LHCN-M2 (cell line): ENCODE results near the gene TMEM217. TPM values are rescaled to one million over a fixed set of nuclear protein-coding genes. Genes with fewer than 3 reads are reported as not detected.

Experiments used
- DNase-seq: peaks from one replicate; pipeline ENCODE4 v3.0.0-alpha.2; 2012; ENCODE audit warnings: low read depth
- total RNA-seq: library from RNA; depleted of rRNA; stranded (reverse); fragments of >200 nt; gene quantifications from 2 replicates; pipeline ENCODE4 v1.2.3, GENCODE V29; 2014

Gene TMEM217
- total RNA-seq, 1 experiment from 2014 or later: 0.40 TPM

DNA sequence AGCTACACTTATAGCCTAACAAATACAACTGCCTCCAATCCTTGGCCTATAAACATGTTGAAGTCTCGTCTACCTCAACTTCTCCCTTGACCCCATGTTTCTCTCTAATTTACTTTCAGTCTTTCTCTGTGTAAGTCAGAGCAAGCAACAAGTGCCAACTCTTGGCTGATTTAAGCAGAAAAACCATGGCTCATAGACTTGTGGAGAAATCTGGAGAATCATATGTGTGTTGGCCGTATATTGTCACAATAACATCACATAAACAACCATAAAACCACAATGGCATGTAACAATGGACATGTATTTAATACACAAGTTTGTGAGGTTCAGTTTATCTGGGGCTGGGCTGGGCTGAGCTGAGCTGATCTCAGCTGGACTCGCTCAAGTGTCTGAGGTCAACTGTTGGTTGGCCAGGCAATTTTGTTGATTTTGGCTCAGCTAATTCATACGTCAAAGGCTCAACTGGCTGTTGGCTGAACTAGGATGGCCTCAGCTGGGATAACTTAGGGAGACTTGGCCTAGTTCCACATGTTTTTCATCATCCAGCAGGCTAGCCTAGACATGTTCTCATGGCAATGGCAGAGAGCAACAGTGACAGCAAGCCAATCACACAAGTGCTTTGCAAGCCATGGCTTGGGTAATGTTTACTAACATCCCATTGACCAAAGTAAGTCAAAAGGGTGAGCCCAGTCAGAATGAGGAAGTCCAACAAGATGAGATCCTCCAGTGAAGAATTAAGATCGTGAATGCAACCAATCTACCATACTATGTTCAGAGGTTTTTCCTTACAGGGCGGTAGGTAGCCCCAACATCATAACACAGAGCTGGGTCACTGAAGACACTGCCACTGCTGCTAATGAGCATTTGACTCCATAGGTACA is 13.3 kb downstream of the TMEM217 start:
- DNase-seq: peak; percentile 100

DNA sequence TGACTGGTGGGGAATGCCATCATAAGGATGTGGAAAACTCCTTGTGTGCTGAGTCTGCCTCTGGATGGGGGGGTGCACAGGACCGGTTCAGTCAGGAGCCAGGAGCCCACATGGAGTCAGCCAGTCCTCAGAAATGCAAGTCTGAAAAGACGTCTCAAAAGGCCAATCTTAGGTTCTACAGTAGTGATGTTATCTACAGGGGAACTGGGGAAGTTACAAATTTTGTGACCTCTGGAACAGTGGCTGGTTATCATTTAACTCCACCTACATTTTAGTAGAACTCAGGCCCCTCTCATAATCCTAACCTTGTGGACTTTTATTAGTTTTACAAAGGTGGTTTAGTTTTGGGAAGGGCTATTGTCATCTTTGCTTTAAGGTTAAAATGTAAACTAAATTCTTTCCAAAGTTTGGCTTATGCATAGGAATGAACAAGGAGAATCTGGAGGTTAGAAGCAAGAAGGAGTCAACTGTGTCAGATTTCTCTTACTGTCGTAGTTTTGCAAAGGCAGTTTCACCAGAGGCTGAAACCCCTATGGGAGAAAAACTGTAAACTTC is 14.1 kb downstream of the TMEM217 start:
- no peak for DNase-seq

DNA sequence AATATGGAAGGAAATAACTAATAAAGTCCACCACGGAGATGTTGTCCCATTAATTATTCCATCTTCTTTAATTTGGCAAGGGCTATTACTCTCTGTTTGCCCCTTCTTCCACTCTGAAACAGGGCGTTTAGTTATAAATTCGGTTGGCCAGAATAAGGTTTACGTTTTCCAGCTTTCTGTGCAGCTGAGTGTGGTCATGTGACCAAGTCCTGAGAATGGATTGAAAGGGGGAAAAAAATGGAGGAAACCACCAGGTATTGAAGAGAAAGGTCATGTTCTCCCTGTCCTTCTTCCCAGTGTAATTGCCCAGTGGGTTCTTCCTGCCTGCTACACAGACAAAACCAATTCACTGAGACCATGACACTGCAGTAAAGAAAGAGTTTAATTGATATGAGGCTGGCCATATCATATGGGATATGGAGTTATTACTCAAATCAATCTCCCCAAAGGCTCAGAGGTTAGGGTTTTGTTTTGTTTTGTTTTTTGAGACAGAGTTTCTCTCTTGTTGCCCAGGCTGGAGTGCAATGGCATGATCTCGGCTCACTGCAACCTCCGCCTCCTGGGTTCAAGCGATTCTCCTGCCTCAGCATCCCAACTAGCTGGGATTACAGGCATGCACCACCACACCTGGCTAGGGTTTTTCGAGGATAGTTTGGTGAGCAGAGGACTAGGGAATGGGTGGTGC is 14.7 kb downstream of the TMEM217 start:
- no peak for DNase-seq

DNA sequence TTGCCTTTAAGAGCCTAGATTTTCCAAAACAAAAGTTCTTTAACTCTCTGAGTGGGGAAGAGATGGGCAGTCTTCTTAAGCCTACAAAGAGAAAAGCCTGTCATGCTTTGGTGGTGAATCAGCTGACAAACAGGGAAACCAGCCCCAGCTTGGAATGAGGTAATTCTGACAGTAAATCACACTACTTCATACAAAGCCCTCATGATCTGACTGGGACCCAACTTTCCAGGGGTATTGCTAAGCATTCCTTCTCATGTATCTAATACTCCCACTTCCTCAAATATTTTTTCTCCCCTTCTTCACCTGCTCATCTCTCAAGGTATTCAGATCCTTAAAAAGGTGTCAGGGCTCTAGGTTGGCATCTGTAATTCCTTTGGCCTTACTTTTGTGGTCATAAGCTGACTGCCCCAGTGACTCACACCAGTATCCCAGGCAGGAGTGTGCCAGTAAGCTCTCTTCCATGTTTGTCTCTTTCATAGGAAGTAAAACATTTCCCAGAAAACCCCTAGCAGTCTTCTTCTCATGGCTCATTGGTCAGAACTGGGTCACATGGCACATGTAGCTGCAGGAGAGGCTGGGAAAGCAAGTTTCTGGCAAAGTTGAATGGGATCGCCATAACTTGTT is 15.4 kb downstream of the TMEM217 start:
- DNase-seq: peak; percentile 97

DNA sequence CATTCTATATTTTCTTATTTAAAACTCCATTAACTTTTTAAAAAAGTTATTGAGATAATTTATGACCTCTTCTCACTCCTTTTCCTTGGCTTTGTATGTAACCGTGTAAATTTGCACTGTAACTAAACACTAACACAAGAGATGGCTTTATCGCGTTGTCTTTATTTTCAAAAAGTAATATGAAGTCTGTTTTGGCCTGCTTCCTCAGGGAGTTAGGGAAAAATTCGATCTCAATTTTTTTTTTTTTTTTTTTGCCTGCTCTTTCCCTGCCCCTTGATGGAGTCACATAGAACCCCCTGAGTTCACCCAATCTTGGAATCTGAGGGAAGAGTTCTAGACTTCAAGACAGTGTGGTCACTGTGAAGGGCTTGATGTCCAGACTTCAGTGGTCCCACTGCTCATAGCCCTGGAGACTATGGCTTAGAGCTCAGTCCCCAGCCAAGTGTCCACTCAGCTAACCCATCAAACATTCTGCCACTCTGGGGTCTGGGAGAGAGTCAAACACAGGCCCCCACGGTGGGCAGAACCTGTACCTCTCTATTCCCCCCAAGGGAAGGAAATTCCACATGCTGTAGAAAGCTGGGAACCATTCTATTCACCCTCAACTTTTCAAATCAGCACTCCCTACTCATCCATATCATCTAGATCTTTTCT is 16.0 kb downstream of the TMEM217 start:
- no peak for DNase-seq

DNA sequence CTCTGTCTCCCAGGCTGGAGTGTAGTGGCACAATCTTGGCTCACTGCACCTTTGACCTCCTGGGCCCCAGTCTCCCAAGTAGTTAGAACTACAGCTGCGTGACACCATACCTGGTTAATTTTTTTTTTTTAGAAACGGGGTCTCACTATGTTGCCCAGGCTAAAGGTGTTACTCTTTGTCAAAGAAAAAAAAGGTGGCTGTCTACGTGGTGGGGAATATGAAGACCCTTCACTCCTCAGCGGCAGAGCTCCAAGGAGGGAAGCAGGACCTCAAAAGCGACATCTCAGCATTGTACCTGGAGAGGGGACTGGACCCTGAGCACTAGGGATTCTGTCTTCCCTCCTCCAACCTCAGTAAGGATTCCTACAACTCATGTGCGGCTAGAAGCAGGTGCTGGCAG is 16.8 kb downstream of the TMEM217 start:
- DNase-seq: no peak

DNA sequence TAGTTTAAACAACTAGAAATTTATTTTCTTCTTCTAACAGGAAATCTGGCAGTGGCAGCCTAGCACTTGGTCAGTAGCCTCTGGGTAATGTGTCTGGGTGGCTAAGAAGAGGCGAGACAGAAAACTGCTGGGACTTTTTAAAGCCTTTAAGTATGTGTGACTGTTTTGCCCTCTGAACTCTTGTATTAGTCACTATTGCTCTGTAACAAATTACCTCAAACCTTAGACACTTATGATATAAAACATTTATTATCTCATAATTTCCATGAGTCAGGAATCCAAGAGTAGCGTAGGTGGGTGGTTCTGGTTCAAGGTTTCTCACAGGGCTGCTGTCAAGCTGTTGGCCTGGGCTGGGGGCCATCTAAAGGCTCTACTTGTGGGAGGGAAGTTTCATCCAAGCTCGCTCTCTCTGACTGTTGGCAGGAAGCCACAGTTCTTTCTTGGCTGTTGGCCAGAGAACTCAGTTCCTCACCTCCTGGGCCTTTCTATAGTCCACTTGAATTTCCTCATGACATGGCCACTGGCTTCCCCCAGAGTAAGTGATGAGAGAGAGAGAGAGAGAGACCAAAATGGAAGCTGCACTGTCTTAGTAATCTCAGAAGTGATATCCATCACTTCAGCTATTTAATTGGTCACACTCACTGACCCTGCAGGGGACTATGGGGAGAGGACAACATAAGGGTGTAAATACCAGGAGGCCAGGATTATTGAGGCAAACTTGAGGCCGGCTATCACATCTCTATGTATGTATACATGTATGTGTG is 17.8 kb downstream of the TMEM217 start:
- peak; percentile 89 for DNase-seq

DNA sequence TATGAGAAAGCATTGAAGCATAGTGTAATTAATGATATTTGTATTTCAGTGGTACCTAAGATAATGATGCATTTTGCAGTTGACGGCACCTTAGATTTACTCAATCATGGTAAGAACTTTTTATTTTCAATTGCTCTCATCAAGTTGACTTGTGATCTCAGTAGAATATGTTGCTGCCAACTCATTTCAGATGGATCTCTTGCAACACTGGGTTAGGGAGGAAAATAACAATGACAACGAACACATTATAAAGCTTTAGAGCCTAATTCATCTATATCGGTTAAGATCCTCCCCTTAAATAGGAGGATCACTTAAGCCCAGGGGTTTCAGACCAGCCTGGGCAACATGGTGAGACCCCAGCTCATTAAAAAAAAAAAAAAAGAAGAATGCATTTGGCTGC is 18.4 kb downstream of the TMEM217 start:
- peak; percentile 19 for DNase-seq

DNA sequence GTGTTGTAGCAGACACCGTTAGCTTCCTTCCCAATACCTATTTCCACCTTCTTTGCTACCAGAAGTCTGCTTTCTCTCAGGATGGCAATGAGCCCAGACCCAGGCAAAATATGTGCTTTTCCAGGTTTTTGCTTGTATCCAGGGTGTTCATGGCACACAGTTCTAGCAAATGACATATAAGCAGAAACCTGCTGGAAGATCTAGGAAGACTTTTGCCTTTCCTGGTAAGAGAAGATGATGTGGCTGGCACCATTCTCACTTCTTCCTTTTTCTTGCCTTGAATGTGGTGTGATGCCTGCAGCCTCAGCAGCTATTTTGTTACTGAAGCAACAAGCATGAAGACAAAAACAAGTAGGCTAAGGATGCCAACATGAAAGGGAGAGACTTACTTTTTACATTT is 19.6 kb downstream of the TMEM217 start:
- no peak for DNase-seq

DNA sequence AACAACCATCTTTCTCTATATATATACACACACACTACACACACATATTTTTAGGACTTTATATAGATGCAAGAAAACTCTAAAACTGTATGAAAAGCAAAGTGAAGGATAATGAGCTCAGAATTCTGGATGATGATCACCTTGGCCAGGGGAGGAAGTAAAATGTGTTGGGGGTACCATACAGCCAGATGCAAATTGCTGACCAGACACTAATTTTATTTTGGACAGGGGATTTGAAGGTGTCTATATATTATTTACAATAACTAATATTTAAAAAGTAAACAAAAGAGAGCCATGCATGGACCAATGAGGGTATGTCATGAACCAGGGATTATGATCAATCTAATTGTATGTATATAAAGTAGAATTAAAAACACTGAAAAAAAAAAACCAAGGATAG is 20.2 kb downstream of the TMEM217 start:
- no peak for DNase-seq

DNA sequence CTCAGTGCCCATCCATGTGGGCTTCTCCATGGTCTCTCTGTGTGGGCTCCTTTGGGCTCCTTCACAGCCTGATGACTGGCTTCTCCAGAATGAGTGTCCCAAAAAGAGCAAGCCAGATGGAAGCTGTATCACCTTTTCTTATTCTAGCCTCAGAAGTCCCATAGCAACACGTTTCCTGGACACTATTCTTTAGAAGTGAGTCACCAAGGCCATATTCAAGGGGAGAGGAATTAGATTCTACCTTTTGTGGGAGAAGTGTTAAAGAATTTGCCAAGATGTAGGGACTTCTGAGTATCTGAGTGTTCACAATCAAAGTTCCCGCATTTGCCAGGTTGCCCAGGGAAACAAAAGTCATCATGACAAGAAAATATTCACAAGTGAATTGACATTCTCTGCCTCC is 21.0 kb downstream of the TMEM217 start:
- no peak for DNase-seq

DNA sequence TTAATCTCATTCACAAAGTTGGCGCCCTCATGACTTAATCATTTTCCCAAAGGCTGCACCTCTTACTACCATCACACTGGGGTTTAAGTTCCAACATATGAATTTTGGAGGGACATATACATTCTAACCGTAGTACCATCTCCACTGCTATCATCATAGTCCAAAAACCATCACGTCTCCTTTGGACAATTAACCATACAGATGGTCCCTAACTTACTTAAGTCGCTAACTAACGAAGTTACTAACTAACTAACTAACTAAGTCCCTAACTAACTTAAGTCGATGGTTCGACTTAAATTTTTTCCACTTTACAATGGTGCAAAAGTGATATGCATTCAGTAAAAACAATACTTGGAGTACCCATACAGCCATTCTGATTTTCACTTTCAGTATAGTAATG is 24.4 kb downstream of the TMEM217 start:
- no peak for DNase-seq

DNA sequence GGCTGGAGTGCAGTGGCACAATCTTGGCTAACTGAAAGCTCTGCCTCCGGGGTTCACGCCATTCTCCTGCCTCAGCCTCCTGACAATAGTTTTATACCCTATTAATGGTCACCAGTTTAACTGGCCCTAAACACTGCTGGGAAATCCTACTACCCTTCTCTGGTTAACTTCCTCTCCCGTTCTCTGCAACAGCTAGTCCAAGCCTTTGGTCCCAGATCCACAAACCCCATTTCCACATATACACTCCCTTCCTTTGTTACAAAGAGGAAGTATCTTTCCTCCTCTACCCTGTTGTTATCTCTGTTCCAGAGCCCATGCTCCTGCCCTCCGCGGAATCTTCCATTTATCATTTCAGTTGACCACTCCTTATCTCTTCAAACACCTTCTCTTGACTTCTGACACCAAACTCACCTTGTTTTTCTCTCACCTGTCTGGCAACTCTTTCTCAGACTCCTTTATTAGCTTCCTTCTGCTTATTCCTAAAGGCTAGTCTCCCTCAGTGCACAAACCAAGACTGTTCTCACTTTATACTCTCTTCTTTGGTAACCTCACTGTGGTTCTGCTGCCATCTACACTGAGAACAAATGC is 25.4 kb downstream of the TMEM217 start:
- no peak for DNase-seq

DNA sequence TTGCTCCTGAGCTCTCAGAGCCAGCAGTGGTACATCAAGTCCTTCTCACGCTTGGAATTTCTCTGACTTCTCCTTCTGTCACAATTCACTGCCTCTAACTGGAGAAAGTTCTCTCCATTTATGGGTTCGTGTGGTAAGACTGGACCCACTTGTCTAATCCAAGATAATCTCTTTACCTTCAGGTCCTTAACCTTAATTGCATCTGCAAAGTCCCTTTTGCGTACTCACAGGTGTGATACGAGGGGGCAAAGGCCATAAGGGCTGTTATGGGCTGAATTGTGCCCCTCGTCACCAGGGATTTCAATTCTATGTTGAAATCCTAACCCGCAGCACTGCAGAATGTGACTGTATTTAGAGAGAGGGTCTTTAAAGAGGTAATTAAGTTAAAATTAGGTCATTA is 27.8 kb downstream of the TMEM217 start:
- no peak for DNase-seq

DNA sequence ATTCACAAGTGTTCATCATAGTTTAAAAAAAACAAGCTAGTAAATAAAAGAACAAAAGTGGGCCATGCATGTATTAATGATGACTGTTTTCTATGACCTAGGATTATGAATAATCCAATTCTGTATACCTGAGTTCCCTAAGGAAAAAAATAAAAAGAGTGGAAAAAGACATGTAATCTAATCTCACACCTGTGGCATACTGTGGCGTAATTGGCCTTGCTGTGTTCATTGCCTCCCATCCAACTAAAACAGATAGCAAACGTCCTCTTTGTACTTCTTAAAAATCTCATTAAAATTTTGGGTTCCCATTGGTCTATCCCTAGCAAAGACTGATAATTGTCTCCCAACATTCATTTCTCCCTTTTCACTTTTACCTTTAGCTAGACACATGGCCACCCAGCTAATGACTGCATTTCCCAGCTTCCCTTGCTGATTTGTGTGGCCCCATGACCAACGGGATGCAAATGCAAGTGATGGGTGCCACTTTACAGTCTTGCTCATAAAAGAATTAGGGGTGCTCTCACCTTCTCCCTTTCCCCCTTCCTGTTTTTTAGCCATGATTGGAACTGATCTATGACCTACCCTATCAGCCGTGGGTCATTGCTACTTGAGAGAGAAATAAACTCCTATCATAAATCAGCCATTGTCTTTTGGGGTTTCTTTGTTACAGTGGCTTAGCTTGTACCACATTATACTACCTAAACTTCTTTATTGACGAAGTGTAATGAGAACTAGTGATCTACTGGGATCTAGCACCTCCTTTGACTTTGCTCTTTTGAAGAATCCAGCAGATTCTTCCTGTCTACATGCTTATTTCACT is 32.4 kb downstream of the TMEM217 start:
- DNase-seq: no peak

DNA sequence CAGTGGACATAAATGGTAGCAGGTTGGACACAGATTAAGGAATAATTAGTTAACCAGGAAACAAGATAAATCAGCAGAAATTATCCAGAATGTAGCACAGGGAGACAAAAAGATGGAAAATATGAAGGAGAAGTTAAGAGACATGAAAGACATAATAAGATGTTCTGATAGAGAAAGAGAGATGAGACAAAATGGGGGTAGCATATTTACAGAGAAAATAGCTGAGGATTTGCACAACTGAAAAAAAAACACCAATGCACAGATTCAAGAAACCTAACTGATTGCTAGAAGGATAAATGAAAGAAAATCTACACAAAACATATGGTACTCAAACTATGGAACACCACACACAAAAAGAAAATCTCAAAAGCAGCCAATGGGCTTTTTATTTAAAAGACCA is 35.0 kb downstream of the TMEM217 start:
- DNase-seq: no peak

DNA sequence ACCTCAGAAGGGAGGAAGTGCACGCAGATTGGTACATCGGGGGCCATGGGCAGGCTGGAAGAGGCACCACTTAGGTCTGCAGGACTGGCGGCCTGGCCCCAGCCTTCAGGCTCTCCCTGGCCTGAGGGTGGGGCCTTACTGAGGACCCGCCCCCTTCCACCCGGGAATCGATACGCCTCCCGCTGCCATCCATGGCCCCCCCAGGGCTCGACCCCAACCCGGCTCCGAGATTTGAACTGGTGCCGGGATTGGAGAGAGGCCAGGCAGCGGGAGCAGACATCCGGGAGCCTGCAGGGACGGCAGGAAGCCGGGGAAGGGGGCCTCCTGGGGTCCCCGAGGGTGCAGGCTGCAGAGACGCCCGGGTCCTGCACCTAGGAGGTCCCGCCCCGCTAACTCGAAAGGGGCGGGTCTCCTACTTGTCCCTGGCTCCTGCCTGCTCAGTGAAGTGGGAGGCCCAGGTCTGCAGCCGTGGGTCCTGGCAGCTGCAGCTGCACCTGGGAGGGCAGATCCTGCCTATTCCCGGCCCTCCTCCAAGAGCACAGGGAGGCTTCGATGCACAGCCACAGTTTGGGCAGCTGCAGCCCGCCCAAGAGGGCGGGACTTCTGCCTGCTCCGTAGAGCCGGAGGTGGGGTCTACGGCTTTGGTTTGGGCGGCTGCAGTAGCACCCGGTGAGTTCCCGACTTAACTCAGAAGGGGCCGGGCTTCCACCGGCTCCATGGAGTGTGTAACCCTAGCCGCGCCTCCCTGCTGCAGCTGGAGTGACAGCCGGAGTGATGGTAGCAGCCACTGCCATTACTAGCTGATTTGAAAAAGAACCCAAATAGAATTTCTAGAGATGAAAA is 35.6 kb downstream of the TMEM217 start:
- peak; percentile 87 for DNase-seq

DNA sequence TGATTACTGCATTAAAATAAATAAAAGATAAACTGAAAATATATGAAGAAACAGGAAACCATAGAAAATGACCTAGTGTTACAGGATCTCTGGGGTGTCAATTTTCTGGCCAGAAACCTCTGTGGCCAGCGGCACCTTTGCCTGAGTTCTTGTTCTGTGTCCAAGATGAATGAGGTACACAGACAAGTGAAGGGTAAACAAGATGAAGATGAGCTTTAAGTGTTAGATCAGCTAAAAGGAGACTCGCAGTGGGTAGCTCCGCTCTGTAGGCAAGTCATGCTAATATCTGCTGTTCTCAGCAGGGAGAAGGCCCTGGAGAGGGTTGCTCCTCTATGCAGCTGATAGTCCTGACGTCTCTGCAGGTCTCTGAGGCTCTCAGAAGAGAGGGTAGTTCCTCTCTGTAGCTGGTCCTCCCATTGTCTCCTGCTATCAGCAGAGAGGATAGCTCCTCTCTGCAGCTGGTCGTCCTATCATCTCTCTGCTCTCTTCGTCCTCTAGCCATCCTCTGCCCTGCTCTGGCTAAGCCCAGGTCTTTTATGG is 36.3 kb downstream of the TMEM217 start:
- DNase-seq: no peak

DNA sequence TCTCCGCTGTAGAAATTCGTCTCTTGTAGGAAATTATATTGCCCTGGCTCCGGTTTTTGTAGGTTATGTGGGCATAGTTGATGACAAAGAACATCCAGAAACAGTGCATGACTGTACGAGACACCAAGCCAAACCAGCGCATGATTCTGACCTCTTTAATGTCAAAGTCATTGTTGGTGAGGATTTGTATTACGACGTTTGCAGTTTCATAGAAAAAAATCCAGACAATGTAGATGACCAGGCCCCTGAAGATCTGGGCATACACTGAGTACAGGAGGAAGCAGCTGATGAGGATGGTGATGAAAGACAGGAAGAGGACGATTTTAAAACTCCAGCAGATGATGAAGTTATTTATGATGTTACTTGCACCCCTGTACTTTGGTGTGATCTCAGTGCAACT is 39.4 kb downstream of the TMEM217 start:
- DNase-seq: no peak
